ENCODE data around the gene AIG1. TPM values are rescaled to one million over a fixed set of nuclear protein-coding genes. Genes with fewer than 3 reads are reported as not detected.
A peak's percentile ranks its signal among the peaks of the same experiment; 100 is the strongest.
"Not testable (repeated sequence)": the region's sequence is repeated elsewhere in the genome, so short reads cannot be mapped to it uniquely, and the experiment has no call there.

The AIG1 gene
- total and polyA plus RNA-seq, 7 experiments from 2014 or later: 6.8 to 21.8 (median 10.5) TPM

DNA sequence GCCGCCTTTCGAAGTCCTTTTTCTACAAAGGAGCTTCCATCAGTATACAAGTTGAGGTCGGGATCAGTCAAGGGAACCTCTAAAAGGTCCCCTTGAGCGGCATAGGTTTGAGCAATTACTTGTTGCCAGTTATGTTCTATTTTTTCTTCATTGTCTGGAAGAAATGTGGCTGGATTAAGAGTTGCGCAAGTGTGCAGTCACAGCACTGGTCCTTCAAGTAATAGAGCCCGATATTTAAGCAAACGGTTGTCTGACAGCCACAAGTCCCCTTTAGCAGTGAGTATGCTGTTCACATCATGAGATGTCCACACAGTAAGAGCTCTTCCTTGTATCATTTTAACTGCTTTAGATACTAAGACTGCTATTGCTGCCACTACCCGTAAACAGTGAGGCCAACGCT is 21.6 kb downstream of the AIG1 start:
- H3K27ac Mint-ChIP-seq; ATAC-seq; H3K36me3 ChIP-seq (ENCODE audit: control insufficient read depth in 2 of 3, insufficient read depth in 3 of 3, low read length in 3 of 3); H3K27me3 Mint-ChIP-seq; H3K27ac ChIP-seq (ENCODE audit: low read depth, low read length); H3K4me3 Mint-ChIP-seq; H3K9me3 ChIP-seq (ENCODE audit: control insufficient read depth in 2 of 3, low read length in 3 of 3); H3K4me1 ChIP-seq (ENCODE audit: control insufficient read depth in 2 of 2, insufficient read depth in 2 of 2, low read length in 2 of 2); CTCF ChIA-PET; intact Hi-C loops (cut with micrococcal nuclease); POLR2A ChIA-PET; DNase-seq; H3K4me3 ChIP-seq (ENCODE audit: low read length); H3K27me3 ChIP-seq (ENCODE audit: control insufficient read depth in 2 of 2, insufficient read depth in 2 of 2, low read length in 2 of 2); H3K4me1 Mint-ChIP-seq: not testable (repeated sequence)
- H3K36me3 Mint-ChIP-seq: peaks cover 2 to 26% (median 15%) of the 10 kb centered on the region in 5 donors
- peaks cover 0 to 16% (median 0%) of the 10 kb centered on the region in 11 donors for H3K9me3 Mint-ChIP-seq

DNA sequence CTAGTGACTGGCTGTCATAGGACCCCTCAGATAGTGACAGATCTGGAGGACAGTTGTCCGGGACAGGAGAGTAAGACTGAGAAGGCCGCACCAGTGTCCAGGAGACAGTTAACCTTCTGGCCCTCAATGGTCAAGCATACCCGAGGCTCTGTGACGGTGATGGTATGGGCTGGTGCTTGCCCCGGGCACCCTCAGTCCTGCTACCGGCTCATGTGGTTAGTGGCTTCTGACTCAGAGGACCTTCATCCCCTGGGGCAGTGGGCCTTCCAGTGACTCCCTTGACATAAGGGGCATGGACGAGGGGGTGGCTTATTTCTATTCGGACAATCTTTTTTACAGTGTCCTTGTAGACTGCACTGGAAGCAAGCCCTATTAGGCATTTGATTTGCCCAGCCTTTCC is 23.3 kb downstream of the AIG1 start:
- H3K4me3 Mint-ChIP-seq; H3K4me1 ChIP-seq (ENCODE audit: control insufficient read depth in 2 of 2, insufficient read depth in 2 of 2, low read length in 2 of 2); H3K27me3 ChIP-seq (ENCODE audit: control insufficient read depth in 2 of 2, insufficient read depth in 2 of 2, low read length in 2 of 2); POLR2A ChIA-PET; DNase-seq; H3K9me3 Mint-ChIP-seq; H3K4me1 Mint-ChIP-seq; intact Hi-C loops (cut with micrococcal nuclease); H3K27me3 Mint-ChIP-seq; ATAC-seq; H3K27ac ChIP-seq (ENCODE audit: low read depth, low read length); H3K36me3 ChIP-seq (ENCODE audit: control insufficient read depth in 2 of 3, insufficient read depth in 3 of 3, low read length in 3 of 3); H3K27ac Mint-ChIP-seq; H3K9me3 ChIP-seq (ENCODE audit: control insufficient read depth in 2 of 3, low read length in 3 of 3); CTCF ChIA-PET; H3K4me3 ChIP-seq (ENCODE audit: low read length): not testable (repeated sequence)
- peaks cover under 1 to 25% (median 8%) of the 10 kb centered on the region in 5 donors for H3K36me3 Mint-ChIP-seq

DNA sequence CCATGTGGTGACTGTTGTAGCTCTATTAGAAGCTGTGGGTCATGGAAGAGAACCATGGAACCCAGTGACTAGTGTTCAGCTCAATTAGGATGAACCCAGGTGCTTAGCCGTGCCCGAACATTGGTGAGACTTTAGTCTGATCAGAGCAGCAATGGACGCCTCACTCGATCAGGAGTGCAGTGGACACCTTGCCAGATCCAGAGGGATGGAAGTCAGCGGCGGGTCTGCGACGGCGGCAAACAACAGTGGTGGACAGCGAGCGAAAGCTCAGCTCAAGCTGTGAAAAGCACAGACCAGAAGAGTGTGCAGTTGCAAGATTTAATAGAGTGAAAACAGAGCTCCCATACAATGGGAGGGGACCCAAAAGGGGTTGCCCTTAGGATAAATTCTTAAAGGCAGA is 26.6 kb downstream of the AIG1 start:
- intact Hi-C loops (cut with micrococcal nuclease); H3K27me3 ChIP-seq (ENCODE audit: control insufficient read depth in 2 of 2, insufficient read depth in 2 of 2, low read length in 2 of 2); POLR2A ChIA-PET; H3K27ac Mint-ChIP-seq; ATAC-seq; H3K4me3 Mint-ChIP-seq; H3K9me3 Mint-ChIP-seq; DNase-seq; H3K27ac ChIP-seq (ENCODE audit: low read depth, low read length); H3K27me3 Mint-ChIP-seq; CTCF ChIA-PET; H3K36me3 ChIP-seq (ENCODE audit: control insufficient read depth in 2 of 3, insufficient read depth in 3 of 3, low read length in 3 of 3); H3K4me3 ChIP-seq (ENCODE audit: low read length); H3K4me1 ChIP-seq (ENCODE audit: control insufficient read depth in 2 of 2, insufficient read depth in 2 of 2, low read length in 2 of 2); H3K9me3 ChIP-seq (ENCODE audit: control insufficient read depth in 2 of 3, low read length in 3 of 3): not testable (repeated sequence)
- Mint-ChIP-seq H3K4me1 (peaks cover 0 to 15% (median 8%) of the 10 kb centered on the region in 7 donors), H3K36me3 (peaks cover 0 to 11% (median 2%) of the 10 kb centered on the region in 5 donors)

DNA sequence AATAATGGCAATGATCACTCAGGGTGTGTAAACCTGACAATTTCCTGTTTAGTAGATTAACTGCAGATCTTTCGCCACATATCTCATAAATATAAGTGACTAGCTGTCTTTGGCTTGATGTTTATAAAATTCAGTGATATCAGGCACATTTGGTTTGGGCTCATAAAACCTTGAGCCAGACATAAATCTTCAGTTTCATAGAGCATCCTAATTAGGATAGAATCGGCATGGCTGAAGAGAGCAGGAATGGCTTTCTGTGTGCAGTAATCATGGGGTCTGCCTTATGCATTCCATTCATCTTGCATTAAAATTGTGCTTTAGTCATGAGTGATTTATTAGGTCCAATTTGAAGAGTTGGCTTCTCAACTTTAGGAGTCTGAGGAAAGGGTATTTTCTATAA is 27.2 kb downstream of the AIG1 start:
- ChIA-PET CTCF (no interaction called here), POLR2A (no interaction called here)
- Mint-ChIP-seq H3K27ac (no peak overlapping the region), H3K9me3 (peaks cover 0 to 3% (median 0%) of the 10 kb centered on the region in 11 donors), H3K27me3 (no peaks in the 10 kb centered on the region), H3K36me3 (peaks cover 0 to 11% (median 2%) of the 10 kb centered on the region in 5 donors), H3K4me3 (no peak overlapping the region), H3K4me1 (peaks cover 0 to 15% (median 8%) of the 10 kb centered on the region in 7 donors)
- no peaks in the 10 kb centered on the region for H3K36me3 ChIP-seq (ENCODE audit: control insufficient read depth in 2 of 3, insufficient read depth in 3 of 3, low read length in 3 of 3)
- no peaks in the 10 kb centered on the region for H3K4me1 ChIP-seq (ENCODE audit: control insufficient read depth in 2 of 2, insufficient read depth in 2 of 2, low read length in 2 of 2)
- no peaks in the 10 kb centered on the region for H3K27me3 ChIP-seq (ENCODE audit: control insufficient read depth in 2 of 2, insufficient read depth in 2 of 2, low read length in 2 of 2)
- ATAC-seq: no peak
- DNase-seq: no peak
- H3K27ac ChIP-seq (ENCODE audit: low read depth, low read length): no peak overlapping the region
- intact Hi-C loops (cut with micrococcal nuclease): no loop called here
- no peaks in the 10 kb centered on the region for H3K9me3 ChIP-seq (ENCODE audit: control insufficient read depth in 2 of 3, low read length in 3 of 3)
- H3K4me3 ChIP-seq (ENCODE audit: low read length): no peak overlapping the region

DNA sequence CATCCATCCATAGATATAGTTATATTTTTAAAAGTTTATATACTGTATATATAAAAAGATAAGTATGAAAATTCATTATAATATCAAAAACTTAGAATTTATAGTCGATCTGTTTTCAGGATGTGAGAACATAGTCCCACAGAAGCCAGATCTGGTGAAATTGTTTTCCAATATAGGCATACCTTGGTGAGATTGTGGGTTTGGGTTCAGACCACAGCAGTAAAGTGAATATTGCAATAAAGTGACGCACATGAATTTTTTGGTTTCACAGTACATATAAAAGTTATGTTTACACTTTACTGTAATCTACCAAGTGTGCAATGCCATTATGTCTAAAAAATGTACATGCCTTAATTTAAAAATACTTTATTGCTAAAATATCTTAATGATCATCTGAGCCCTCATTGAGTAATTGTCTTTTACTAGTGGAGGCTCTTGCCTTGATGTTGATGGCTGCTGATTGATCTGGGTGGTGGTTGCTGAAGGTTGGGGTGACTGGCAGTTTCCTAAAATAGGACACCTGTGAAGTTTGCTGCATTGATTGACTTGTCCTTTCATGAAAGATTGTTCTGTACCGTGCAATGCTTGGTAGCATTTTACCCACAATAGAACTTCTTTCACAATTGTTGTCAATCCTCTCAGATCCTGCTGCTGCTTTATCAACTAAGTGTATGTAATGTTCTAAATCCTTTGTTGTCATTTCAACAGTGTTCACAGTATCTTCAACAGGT is 29.8 kb downstream of the AIG1 start:
- ChIA-PET CTCF (no interaction called here), POLR2A (no interaction called here)

DNA sequence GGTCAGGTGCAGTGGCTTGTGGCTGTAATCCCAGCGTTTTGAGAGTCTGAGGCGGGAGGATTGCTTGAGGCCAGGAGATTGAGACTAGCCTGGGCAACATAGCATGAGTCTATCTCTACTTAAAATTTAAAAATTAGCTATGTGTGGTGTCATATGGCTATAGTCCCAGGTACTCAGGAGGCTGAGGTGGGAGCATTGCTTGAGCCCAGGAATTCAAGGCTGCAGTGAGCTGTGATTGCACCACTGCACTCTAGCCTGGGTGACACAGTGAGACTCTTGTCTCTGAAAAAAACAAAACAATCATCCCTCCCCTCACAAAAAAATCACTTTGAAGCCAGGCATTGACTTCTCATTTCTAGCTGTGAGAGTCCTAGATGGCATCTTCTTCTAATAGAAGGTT is 32.1 kb downstream of the AIG1 start:
- no peak overlapping the region for H3K4me3 ChIP-seq (ENCODE audit: low read length)
- no peak overlapping the region for H3K27ac ChIP-seq (ENCODE audit: low read depth, low read length)
- ATAC-seq (no peak), DNase-seq (no peak)
- CTCF ChIA-PET: interaction anchor here (0.6 to 0.8 kb wide), 2 partner anchors 207 to 254 kb away, joined by 3 read pairs; no protein-coding TSS in a partner anchor
- no peaks in the 10 kb centered on the region for H3K27me3 Mint-ChIP-seq
- no peaks in the 10 kb centered on the region for H3K36me3 ChIP-seq (ENCODE audit: control insufficient read depth in 2 of 3, insufficient read depth in 3 of 3, low read length in 3 of 3)
- H3K27ac Mint-ChIP-seq: no peak overlapping the region
- peaks cover 0 to 2% (median 0%) of the 10 kb centered on the region in 11 donors for H3K9me3 Mint-ChIP-seq
- intact Hi-C loops (cut with micrococcal nuclease): no loop called here
- peaks cover 6 to 16% of the 10 kb centered on the region in 2 donors for H3K4me1 ChIP-seq (ENCODE audit: control insufficient read depth in 2 of 2, insufficient read depth in 2 of 2, low read length in 2 of 2)
- H3K36me3 Mint-ChIP-seq: peaks cover 0 to 4% (median 0%) of the 10 kb centered on the region in 5 donors
- POLR2A ChIA-PET: interaction anchor here (0.7 kb wide), 1 partner anchor 16 kb away, joined by 5 read pairs; no protein-coding TSS in a partner anchor
- no peaks in the 10 kb centered on the region for H3K27me3 ChIP-seq (ENCODE audit: control insufficient read depth in 2 of 2, insufficient read depth in 2 of 2, low read length in 2 of 2)
- no peaks in the 10 kb centered on the region for H3K9me3 ChIP-seq (ENCODE audit: control insufficient read depth in 2 of 3, low read length in 3 of 3)
- H3K4me1 Mint-ChIP-seq: peaks cover 0 to 24% (median 10%) of the 10 kb centered on the region in 7 donors
- no peak overlapping the region for H3K4me3 Mint-ChIP-seq

More for the DNA sequence above, 29.8 kb downstream of the AIG1 start:
- H3K9me3 ChIP-seq (ENCODE audit: control insufficient read depth in 2 of 3, low read length in 3 of 3): no peaks in the 10 kb centered on the region
- Mint-ChIP-seq H3K9me3 (peaks cover 0 to 3% (median 0%) of the 10 kb centered on the region in 11 donors), H3K4me1 (peaks cover 0 to 20% (median 12%) of the 10 kb centered on the region in 7 donors), H3K27me3 (no peaks in the 10 kb centered on the region), H3K36me3 (peaks cover 0 to 5% (median 4%) of the 10 kb centered on the region in 5 donors), H3K4me3 (no peak overlapping the region), H3K27ac (peak overlapping the region in 2 of 9 donors; percentile 40 to 60)
- no peaks in the 10 kb centered on the region for H3K27me3 ChIP-seq (ENCODE audit: control insufficient read depth in 2 of 2, insufficient read depth in 2 of 2, low read length in 2 of 2)
- H3K4me3 ChIP-seq (ENCODE audit: low read length): no peak overlapping the region
- ATAC-seq (no peak), DNase-seq (peak in 5 of 9 donors; percentile 2 to 30 (median 12))
- H3K36me3 ChIP-seq (ENCODE audit: control insufficient read depth in 2 of 3, insufficient read depth in 3 of 3, low read length in 3 of 3): no peaks in the 10 kb centered on the region
- H3K4me1 ChIP-seq (ENCODE audit: control insufficient read depth in 2 of 2, insufficient read depth in 2 of 2, low read length in 2 of 2): no peaks in the 10 kb centered on the region
- H3K27ac ChIP-seq (ENCODE audit: low read depth, low read length): no peak overlapping the region
- intact Hi-C loops (cut with micrococcal nuclease): no loop called here

DNA sequence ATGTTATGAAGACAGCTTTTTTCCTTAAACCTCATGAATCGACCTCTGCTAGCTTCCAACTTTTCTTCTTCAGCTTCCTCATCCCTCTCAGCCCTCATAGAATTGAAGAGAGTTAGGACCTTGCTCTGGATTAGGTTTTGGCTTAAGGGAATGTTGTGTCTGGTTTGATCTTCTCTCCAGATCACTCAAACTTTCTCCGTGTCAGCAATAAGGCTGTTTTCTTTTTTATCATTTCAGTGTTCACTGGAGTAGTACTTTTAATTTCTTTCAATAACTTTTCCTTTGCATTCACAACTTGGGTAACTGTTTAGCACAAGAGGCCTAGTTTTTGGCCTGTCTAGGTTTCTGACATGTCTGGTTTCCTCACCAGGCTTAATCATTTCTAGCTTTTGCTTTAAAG is 32.6 kb downstream of the AIG1 start:
- POLR2A ChIA-PET: no interaction called here
- ATAC-seq (no peak), DNase-seq (no peak)
- H3K9me3 ChIP-seq (ENCODE audit: control insufficient read depth in 2 of 3, low read length in 3 of 3): no peaks in the 10 kb centered on the region
- Mint-ChIP-seq H3K36me3 (peaks cover 0 to 4% (median 0%) of the 10 kb centered on the region in 5 donors), H3K27me3 (no peaks in the 10 kb centered on the region), H3K4me3 (no peak overlapping the region), H3K27ac (peak overlapping the region in 1 of 9 donors; percentile 60), H3K9me3 (peaks cover 0 to 2% (median 0%) of the 10 kb centered on the region in 11 donors), H3K4me1 (peaks cover 0 to 24% (median 10%) of the 10 kb centered on the region in 7 donors)
- CTCF ChIA-PET: interaction anchor here (0.8 kb wide), 1 partner anchor 207 kb away, joined by 3 read pairs; no protein-coding TSS in a partner anchor
- intact Hi-C loops (cut with micrococcal nuclease): no loop called here
- no peak overlapping the region for H3K4me3 ChIP-seq (ENCODE audit: low read length)
- peaks cover 11 to 21% of the 10 kb centered on the region in 2 donors for H3K4me1 ChIP-seq (ENCODE audit: control insufficient read depth in 2 of 2, insufficient read depth in 2 of 2, low read length in 2 of 2)
- no peaks in the 10 kb centered on the region for H3K36me3 ChIP-seq (ENCODE audit: control insufficient read depth in 2 of 3, insufficient read depth in 3 of 3, low read length in 3 of 3)
- H3K27me3 ChIP-seq (ENCODE audit: control insufficient read depth in 2 of 2, insufficient read depth in 2 of 2, low read length in 2 of 2): no peaks in the 10 kb centered on the region
- H3K27ac ChIP-seq (ENCODE audit: low read depth, low read length): no peak overlapping the region

Measured in naive thymus-derived CD4-positive, alpha-beta T cell (primary cell).